GM18498 (cell line): ENCODE results near the gene KLHL29.
"Not testable (repeated sequence)": the region's sequence is repeated elsewhere in the genome, so short reads cannot be mapped to it uniquely, and the experiment has no call there.

Experiments
- ATAC-seq: cut with Tn5 transposase; IDR thresholded peaks from one replicate; pipeline ENCODE4 v1.9.1; 2021; ENCODE audit warnings: mild to moderate bottlenecking, moderate library complexity; ENCODE audit not compliant: unreplicated experiment

KLHL29 gene

DNA sequence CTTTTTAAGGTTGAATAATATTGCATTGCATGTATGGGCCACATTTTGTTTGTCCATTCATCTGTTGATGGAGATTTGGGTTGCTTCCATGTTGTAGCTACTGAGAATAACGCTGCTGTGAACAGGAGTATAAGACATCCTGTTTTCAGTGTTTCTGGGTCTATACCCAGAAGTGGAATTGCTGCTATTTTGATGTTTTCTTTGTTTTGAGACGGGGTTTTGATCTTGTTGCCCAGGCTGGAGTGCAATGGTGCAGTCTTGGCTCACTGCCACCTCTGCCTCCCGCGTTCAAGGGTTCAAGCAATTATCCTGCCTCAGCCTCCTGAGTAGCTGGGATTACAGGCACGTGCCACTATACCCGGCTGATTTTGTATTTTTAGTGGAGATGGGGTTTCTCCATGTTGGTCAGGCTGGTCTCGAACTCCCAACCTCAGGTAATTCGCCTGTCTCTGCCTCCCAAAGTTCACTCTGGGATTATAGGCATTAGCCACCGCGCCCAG is 6.3 kb downstream of the KLHL29 start:
- ATAC-seq, result not testable (repeated sequence)

GRCh38 chr2:23393722-23394121 is 8.7 kb downstream of the KLHL29 start:
- ATAC-seq, result no peak

GRCh38 chr2:23394700-23395099 is 9.7 kb downstream of the KLHL29 start:
- ATAC-seq, result no peak

DNA sequence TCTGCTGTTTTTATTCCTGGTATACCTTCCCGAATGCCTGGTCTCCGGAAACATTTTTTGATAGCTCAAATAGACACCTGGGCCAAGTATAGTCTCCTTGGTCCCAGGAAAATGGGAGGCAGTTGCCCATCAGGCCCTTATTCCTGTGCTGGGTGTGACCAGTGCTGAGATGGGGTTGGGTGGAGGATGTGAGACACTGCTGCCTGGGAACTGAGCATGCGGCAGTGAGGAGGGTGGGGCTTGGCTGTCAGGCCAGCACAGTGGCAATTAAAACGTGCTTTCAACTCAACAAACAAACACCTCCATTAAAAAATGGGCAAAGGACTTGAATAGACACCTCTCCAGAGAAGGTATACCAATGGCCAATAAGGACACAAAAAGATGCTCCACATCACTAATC is 12.5 kb downstream of the KLHL29 start:
- no peak for ATAC-seq

DNA sequence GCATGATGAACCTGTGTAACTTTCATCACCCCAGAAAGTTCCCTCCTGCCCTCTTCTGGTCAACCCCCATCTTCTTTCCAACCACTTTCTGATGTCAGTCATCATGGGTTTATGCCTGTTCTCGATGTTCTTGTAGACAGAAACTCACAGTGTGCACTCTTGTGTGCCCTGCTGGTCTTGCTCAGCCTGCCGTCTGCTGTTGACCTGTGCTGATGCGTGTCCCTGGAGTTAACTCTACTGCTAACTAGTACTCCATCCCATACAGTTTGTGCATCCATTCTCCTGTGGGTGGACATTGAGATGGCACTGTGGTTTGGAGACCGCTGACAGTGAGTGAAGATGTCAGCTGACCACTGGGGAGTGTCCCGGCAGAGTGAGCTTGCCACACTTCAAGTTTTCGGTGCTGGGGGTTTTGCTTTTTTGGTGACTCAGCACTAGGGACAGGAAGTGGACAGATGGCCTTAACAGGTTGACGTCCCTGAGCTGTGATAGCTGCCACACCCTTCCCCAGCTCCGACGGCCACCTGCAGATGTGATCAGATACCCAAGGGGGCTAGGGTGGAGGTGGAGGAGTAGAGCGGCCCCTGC is 14.8 kb downstream of the KLHL29 start:
- peak; percentile 74 for ATAC-seq

DNA sequence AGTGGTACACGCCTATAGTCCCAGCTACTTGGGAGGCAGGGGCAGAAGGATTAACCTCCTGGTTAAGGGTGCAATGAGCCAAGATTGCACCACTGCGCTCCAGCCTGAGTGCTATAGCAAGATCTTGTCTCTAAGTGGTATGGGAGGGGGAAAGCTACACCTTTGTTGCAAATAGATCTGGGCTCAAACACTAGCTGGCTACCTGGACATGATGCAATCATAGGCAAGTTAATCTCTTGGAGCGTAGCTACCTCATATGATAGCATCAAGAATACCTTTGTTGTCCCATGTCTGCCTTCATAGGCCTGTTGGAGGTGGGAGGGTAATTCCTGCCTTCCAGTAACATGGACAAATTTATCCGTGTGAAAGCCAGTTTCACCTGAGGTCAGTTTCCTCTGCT is 15.7 kb downstream of the KLHL29 start:
- ATAC-seq, result no peak

GRCh38 chr2:23401427-23402204 is 16.6 kb downstream of the KLHL29 start:
- no peak for ATAC-seq

DNA sequence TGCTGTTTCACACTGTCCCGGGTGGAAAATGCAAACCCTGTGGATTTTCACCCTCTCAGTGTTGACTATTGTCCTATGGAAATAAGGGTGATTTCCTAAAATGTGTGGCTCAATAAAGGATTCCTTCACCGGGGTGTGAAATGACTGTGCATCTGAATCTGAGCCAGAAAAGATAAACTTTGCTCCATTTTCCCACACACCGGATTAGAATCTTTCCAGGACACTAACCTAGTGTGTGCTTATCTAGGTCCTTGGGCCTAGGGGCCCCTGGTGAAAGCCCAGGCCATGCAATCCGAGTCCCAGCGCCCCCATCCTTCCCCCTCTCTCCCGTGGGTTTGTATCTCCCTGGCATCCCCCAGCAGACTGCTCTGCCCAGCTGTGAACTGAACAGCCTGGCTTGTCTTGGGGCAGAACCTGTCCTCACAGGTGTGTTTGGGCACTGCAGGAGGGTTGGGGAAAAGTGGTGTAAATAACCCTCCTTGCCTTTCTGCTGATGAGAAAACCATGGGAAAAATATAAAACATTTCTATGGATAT is 17.3 kb downstream of the KLHL29 start:
- ATAC-seq, result no peak

DNA sequence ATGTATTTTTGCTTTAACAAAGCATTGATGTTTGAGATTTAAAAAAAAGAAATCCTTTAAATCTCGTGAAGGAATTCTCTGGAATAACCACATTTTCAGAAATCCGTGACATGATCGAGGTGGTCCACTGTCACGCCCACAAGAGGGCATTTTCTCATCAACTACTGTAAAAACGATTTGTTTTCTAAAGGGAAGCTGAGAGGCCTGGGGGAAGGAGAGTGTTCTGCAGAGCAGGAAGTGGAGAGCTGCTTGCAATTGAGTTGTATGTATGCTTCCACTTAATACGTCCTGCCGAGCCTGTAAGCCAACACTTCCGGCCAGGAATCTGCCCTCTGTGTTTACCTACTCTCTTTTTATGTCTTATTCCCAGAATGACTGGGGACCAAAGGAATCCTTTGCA is 19.4 kb downstream of the KLHL29 start:
- ATAC-seq, result peak; percentile 54

DNA sequence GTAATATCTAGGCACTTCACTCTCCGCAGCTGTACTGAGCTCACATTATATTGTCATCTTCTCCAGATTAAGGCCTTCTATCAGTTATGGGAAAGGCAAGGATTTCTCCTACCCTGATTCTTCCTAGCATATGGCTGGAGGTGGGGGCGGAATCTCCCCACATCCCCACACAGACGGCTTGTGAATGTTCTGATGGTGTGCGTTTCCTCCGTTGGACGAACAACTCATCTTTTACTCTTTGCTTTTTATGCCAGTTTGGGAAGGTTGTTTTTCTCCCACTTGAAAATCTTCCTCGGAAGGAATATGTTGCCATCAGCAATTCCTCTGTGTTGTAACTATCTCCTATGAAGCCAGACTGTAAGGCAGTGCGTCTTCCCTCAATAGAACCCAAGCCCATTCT is 24.3 kb downstream of the KLHL29 start:
- no peak for ATAC-seq

GRCh38 chr2:23410596-23410995 is 25.6 kb downstream of the KLHL29 start:
- ATAC-seq, result no peak

DNA sequence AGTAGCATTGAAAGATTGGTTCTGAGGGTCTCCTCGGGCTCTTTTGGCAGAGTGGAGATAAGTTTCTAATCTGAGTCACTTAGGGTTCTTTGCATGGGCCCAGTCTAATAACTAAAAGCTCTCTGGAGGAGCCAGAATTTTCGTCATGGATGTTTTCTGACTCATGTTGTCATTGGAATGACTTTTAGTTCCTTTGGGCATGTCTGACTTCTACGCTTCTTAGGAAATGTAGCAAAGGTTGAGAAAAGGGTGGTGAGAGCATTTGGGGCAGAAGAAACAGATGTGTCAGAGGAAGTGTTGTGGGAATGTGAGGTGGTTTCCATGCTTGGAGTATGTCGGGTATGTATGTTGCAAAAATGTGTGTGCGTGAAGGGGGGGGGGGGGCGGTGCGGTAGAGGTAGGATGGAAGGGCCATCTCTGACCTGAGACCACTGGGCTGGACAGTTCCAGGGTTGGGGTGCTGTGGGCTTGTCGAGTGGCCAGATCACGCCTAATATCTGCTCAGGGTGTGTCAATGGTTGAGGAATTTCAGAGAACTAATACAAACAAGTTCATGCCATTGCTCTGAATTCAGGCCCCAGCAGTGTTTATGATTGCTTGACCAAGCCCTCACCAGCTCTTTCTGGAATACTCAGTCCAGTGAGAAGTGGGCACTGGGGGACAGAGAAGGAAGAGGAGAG is 26.9 kb downstream of the KLHL29 start:
- ATAC-seq, result no peak

- no peak for ATAC-seq
Observed at GRCh38 chr2:23412556-23413155, 27.7 kb downstream of the KLHL29 start.

- ATAC-seq, result no peak
Observed at GRCh38 chr2:23413641-23414040, 28.7 kb downstream of the KLHL29 start.

GRCh38 chr2:23414106-23414505 is 29.1 kb downstream of the KLHL29 start:
- no peak for ATAC-seq

- ATAC-seq, result no peak
Observed at GRCh38 chr2:23414871-23415270, 29.9 kb downstream of the KLHL29 start.

DNA sequence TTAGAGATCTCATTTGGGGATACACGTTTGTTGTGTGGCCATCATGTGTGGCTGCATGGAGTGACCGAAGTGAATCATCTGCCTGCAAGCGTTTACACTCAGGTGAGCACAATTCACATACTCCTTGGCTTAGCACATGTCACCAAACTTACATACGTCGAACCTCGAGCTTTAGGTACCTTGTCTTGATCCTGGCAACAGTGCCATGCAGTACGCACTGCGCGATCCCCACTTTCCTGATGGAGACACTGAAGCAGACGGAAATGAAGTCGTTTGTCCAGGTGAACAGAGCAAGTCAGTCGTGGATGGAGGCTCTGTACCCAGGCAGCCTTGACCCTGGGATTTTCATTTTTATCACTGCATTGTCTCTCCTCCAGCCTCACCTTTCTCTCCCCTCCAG is 32.3 kb downstream of the KLHL29 start:
- ATAC-seq, result no peak

DNA sequence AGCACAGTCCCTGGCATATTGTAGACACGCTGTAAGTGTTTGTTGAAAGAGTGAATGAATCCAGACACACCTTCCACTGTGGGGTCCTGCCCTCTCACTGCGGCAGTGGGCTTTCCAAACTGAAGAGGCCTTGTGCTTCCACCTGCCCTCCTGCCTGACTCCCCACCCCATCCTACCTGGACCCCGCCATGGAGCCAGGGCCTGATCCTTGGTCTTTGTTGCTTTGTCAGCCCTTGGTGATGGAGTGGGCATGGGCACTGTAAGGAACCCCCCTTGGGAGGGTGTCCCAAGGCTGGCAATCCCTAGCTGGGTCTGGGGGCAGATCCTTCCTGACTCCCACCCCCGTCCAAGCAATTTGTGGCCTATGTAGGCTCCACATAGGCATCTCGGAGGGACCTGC is 33.1 kb downstream of the KLHL29 start:
- no peak for ATAC-seq

- no peak for ATAC-seq
Observed at GRCh38 chr2:23418461-23418911, 33.5 kb downstream of the KLHL29 start.

GRCh38 chr2:23419171-23420090 is 34.5 kb downstream of the KLHL29 start:
- ATAC-seq, result no peak
